SU-DHL-6 (cell line): ENCODE measurements around the gene DRAM1.
"Not testable (repeated sequence)": the region's sequence is repeated elsewhere in the genome, so short reads cannot be mapped to it uniquely, and the experiment has no call there.

Experiments
- H2AFZ ChIP-seq: fragments of 200-600 bp; sonication (generic); 2 replicates; pipeline ENCODE4 v1.6.1; 2014; ENCODE audit warnings: low read depth, mild to moderate bottlenecking, moderate library complexity, mixed read lengths, antibody characterized with exemption, low read length; ENCODE audit not compliant: severe bottlenecking
- H3F3A ChIP-seq: fragments of 200-600 bp; shearing (Covaris generic); 2 replicates; pipeline ENCODE4 v1.6.0; 2016; ENCODE audit warnings: antibody characterized with exemption, mild to moderate bottlenecking; ENCODE audit not compliant: insufficient read depth
- H3K27ac ChIP-seq: fragments of 200-600 bp; sonication (generic); 2 replicates; pipeline ENCODE4 v1.5.1; 2016; ENCODE audit warnings: low read depth, mild to moderate bottlenecking, low read length, moderate library complexity, mixed read lengths
- H3K27me3 ChIP-seq: fragments of 200-600 bp; sonication (generic), shearing (Covaris generic); 2 replicates; pipeline ENCODE4 v1.6.0; 2014; ENCODE audit warnings: mild to moderate bottlenecking, low read length
- H3K36me3 ChIP-seq: fragments of 200-600 bp; sonication (generic); 2 replicates; pipeline ENCODE4 v1.6.1; 2014; ENCODE audit warnings: mild to moderate bottlenecking, low read length, mixed read lengths
- H3K4me2 ChIP-seq: fragments of 300-600, 200-600 bp; shearing (Covaris generic), sonication (generic); 2 replicates; pipeline ENCODE4 v1.6.0; 2014; ENCODE audit warnings: low read length, low read depth, mild to moderate bottlenecking; ENCODE audit not compliant: poor library complexity, severe bottlenecking
- H3K4me3 ChIP-seq: fragments of 200-600 bp; sonication (generic); 2 replicates; pipeline ENCODE4 v1.5.1; 2014; ENCODE audit warnings: antibody characterized with exemption, low read length, mild to moderate bottlenecking, mixed read lengths; ENCODE audit not compliant: insufficient read depth, poor library complexity, severe bottlenecking
- H3K79me2 ChIP-seq: fragments of 200-600 bp; sonication (generic); 2 replicates; pipeline ENCODE4 v1.6.1; 2014; ENCODE audit warnings: mild to moderate bottlenecking, low read length, moderate library complexity; ENCODE audit not compliant: insufficient read depth
- H3K9ac ChIP-seq: fragments of 200-600 bp; sonication (generic); 2 replicates; pipeline ENCODE4 v1.7.0; 2014; ENCODE audit warnings: mild to moderate bottlenecking, low read length
- H3K9me2 ChIP-seq: fragments of 200-600 bp; sonication (generic); replicated peaks from 2 replicates; pipeline ENCODE4 v1.6.1; 2014; ENCODE audit warnings: low read length; ENCODE audit not compliant: insufficient read depth
- H3K9me3 ChIP-seq: fragments of 200-600 bp; sonication (generic); 2 replicates; pipeline ENCODE4 v1.6.1; 2014; ENCODE audit warnings: low read length, mixed read lengths; ENCODE audit not compliant: insufficient read depth
- H4K20me1 ChIP-seq: fragments of 200-600 bp; sonication (generic); 2 replicates; pipeline ENCODE4 v1.6.1; 2014; ENCODE audit warnings: low read depth, mild to moderate bottlenecking, antibody characterized with exemption, low read length, moderate library complexity, mixed read lengths
- EZH2phosphoT487 ChIP-seq: fragments of 200-600 bp; sonication (generic), shearing (Covaris generic); conservative IDR thresholded peaks from 2 replicates; pipeline ENCODE4 v1.6.1; 2018; ENCODE audit warnings: mild to moderate bottlenecking, antibody characterized with exemption, low read length, moderate library complexity, mixed read lengths
- TF ChIP-seq, protein P1 (sequence below): fragments of 200-600 bp; sonication (generic); IDR thresholded peaks from one replicate; pipeline ENCODE4 v1.5.1; 2017; ENCODE audit warnings: antibody characterized with exemption, mild to moderate bottlenecking, low read length, moderate library complexity; ENCODE audit not compliant: insufficient read depth, poor library complexity, severe bottlenecking

Gene DRAM1

DNA sequence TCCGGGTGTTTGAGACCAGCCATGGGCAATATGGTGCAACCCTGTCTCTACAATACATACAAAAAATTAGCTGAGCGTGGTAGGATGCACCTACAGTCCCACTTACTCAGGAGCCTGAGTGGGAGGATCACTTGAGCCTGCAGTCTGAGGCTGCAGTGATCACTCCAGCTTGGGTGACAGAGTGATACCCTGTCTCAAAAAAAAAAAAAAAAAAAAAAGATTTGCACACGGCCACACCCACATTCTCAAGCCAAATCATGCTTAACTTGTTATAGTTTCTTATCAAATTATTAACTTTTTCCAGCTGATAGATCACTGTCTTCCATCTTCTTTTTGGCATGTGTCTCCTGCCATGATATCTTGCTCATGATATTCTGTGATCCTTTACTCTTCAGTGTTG lies 6.8 kb downstream of the DRAM1 start:
- Histone ChIP-seq H4K20me1 (no peaks in the 10 kb centered on the region), H3K4me2 (no peak overlapping the region), H3K79me2 (no peaks in the 10 kb centered on the region), H3K4me3 (no peak overlapping the region), H3K36me3 (no peaks in the 10 kb centered on the region), H3K9ac (no peak overlapping the region), H3F3A (no peaks in the 10 kb centered on the region), H2AFZ (no peak overlapping the region), H3K9me2 (no peaks in the 10 kb centered on the region), H3K27ac (no peak overlapping the region), H3K27me3 (no peaks in the 10 kb centered on the region), H3K9me3 (no peaks in the 10 kb centered on the region)
- TF ChIP-seq, protein P1, sequence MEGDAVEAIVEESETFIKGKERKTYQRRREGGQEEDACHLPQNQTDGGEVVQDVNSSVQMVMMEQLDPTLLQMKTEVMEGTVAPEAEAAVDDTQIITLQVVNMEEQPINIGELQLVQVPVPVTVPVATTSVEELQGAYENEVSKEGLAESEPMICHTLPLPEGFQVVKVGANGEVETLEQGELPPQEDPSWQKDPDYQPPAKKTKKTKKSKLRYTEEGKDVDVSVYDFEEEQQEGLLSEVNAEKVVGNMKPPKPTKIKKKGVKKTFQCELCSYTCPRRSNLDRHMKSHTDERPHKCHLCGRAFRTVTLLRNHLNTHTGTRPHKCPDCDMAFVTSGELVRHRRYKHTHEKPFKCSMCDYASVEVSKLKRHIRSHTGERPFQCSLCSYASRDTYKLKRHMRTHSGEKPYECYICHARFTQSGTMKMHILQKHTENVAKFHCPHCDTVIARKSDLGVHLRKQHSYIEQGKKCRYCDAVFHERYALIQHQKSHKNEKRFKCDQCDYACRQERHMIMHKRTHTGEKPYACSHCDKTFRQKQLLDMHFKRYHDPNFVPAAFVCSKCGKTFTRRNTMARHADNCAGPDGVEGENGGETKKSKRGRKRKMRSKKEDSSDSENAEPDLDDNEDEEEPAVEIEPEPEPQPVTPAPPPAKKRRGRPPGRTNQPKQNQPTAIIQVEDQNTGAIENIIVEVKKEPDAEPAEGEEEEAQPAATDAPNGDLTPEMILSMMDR = no peak
- no peak for TF ChIP-seq EZH2phosphoT487

DNA sequence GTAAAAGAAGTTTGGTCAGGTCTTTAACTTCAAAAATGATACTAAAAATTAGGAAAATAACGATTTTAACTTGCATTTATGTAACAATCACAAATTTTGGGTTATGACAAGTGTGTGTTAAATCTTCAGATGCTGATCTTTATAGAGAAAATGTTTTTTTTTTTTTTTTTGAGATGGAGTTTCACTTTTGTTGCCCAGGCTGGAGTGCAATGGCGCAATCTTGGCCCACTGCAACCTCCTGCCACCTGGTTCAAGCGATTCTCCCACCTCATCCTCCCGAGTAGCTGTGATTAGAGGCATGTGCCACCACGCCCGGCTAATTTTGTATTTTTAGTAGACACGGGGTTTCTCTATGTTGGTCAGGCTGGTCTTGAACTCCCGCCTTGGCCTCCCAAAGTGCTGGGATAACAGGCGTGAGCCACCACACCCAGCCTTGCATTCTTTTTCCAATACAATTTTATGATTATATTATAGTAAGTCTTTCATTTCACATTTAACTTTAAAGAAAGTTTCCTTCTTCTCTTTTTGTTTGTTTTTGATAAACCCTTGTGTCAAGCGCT lies 7.5 kb downstream of the DRAM1 start:
- H3K9ac ChIP-seq, H3K27me3 ChIP-seq, H3K36me3 ChIP-seq, H3K4me2 ChIP-seq, H3K27ac ChIP-seq, H4K20me1 ChIP-seq, H2AFZ ChIP-seq, H3K4me3 ChIP-seq, H3K9me3 ChIP-seq, H3K79me2 ChIP-seq, H3K9me2 ChIP-seq, H3F3A ChIP-seq: not testable (repeated sequence)

DNA sequence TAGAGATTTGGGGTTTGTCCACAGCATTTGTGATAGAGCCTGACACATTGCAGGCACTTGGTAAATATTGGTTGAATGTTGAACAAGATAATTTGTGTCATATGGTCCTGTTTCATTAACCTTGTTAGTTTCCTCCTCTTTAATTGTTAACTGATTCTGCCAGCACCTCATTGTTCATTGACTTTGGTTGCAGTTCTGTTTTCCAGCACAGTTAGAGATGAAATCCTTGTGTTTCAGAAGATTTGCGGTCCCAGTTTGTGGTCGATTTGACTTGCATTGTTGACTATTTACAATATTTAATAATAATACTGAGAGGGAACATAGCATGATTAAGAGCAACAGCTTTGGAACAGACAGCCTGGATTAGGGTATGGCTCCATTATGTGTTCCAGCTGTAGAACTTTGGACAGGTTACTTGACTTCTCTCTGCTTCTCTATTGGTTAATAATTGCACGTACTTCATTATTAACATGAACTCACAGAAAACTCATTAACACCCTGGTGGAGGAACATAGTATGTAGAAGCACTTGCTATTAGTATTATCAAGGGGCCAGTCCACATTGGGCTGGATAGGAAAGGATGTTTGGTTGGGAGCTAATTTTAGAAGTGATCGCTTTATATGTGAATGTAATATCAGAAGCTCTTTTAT lies 8.7 kb downstream of the DRAM1 start:
- TF ChIP-seq, protein P1 = no peak
- TF ChIP-seq EZH2phosphoT487 = no peak
- Histone ChIP-seq H3K27me3 (no peaks in the 10 kb centered on the region), H4K20me1 (no peaks in the 10 kb centered on the region), H2AFZ (no peak overlapping the region), H3K4me2 (no peak overlapping the region), H3K9me2 (no peaks in the 10 kb centered on the region), H3K36me3 (no peaks in the 10 kb centered on the region), H3K9ac (no peak overlapping the region), H3K9me3 (no peaks in the 10 kb centered on the region), H3K4me3 (no peak overlapping the region), H3K79me2 (no peaks in the 10 kb centered on the region), H3F3A (no peaks in the 10 kb centered on the region), H3K27ac (no peak overlapping the region)

DNA sequence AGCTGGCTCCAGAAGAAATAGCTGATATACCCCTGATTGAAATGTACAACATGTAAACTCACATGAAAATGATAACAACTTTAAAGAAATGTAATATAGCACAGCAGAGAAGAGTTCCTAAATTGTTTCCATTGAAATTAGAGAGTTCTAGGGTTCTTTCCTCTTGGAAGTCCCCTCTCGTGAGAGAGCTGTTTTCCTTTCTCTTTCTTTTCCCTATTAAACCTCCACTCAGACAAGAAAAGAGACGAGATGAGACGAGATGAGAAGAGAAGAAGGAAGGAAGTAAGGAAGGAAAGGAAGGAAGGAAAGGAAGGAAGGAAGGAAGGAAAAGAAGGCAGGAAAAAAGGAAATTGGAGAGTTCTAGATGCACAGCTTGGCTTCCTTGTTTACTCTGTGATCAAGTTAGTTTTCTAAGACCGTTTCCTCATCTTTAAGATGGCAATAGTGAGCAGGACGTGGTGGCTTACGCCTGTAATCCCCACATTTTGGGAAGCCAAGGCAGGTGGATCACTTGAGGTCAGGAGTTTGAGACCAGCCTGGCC lies 11.9 kb downstream of the DRAM1 start:
- Histone ChIP-seq H3K27me3 (no peaks in the 10 kb centered on the region), H2AFZ (no peak overlapping the region), H3K4me3 (no peak overlapping the region), H3K79me2 (no peaks in the 10 kb centered on the region), H3K36me3 (no peaks in the 10 kb centered on the region), H3K4me2 (no peak overlapping the region), H4K20me1 (no peaks in the 10 kb centered on the region), H3K27ac (no peak overlapping the region), H3K9ac (no peak overlapping the region), H3K9me2 (no peaks in the 10 kb centered on the region), H3F3A (no peaks in the 10 kb centered on the region), H3K9me3 (no peaks in the 10 kb centered on the region)
- TF ChIP-seq, protein P1 = no peak
- TF ChIP-seq EZH2phosphoT487 = no peak
